Large intestine (tissue), 1 donor: ENCODE data around the gene TMEM43. TPM values are rescaled to one million over a fixed set of nuclear protein-coding genes. Genes with fewer than 3 reads are reported as not detected.

Experiments
- polyA plus RNA-seq: library from polyadenylated mRNA; unstranded; fragments of 120-200 nt; gene quantifications from one replicate; pipeline ENCODE4 v1.2.1, GENCODE V29; 2013

Gene TMEM43
- polyA plus RNA-seq, 1 donor = 39.4 TPM

Other genes with a start within 250 kb of the TMEM43 start
- gene WNT7A, start 245.0 kb upstream of the TMEM43 start, polyA plus RNA-seq = 0.01 TPM
- 17.7 TPM for gene CHCHD4, start 182 bp upstream of the TMEM43 start, polyA plus RNA-seq
- gene XPC, start 53.5 kb downstream of the TMEM43 start, polyA plus RNA-seq = 35.4 TPM
- gene LSM3, start 53.8 kb downstream of the TMEM43 start, polyA plus RNA-seq = 13.7 TPM